ENCODE data around the gene SRMS.

DNA sequence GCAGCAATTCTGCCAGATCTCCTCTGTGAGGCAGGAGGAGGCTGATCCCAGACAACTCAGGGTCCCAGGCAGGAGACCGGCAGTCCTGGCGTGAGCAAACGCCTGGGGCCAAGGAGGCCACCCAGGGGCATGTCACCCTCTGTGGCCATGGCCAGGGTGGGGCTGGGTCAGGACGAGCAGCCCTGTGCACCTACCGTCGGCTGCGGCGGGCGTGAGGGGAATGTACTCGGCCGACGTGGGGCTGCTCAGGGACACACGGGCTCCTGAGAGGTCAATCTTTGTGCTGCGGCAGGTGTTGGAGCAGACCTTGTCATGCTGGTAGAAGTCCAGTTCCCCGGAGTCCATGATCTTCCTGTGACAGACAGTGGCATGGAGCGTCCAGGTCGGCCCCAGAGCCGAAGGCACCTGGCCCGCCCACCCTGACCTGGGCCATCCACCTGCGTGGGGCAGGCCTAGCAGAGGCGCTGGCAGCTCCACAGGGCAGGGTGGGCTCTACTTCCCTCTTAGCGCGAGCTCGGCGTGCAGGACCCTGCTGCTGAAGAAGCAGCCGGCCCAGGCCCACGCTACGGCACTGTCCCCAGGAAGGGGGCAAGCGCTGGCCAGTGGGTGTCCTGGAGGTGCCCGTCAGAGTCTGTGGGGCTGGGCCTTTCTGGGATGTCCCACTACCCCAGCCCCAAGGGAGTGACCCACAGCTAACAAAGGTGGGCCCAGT lies 48.0 kb upstream of the SRMS start:
- no peak for TF ChIP-seq CTCF (optimal IDR thresholded peaks at IDR 0.05 in 1 of 3, IDR thresholded peaks at IDR 0.05 in 1 of 3, conservative IDR thresholded peaks at IDR 0.05 in 1 of 3; ENCODE audit: extremely low read depth in 1 of 3, insufficient read depth in 2 of 3, low read length in 3 of 3)
- TF ChIP-seq EZH2 (IDR thresholded peaks at IDR 0.05; ENCODE audit: low read length), result no peak
